ENCODE measurements around the gene MICALL2. TPM values are rescaled to one million over a fixed set of nuclear protein-coding genes. Genes with fewer than 3 reads are reported as not detected.

The MICALL2 gene
- total RNA-seq, 1 donor = 2.7 TPM

GRCh38 chr7:1483536-1484505 lies 24.6 kb upstream of the MICALL2 start:
- Histone ChIP-seq H3K4me1 (ENCODE audit: insufficient read depth, low read length) (no peaks in the 10 kb centered on the region), H3K9me3 (ENCODE audit: low read depth, low read length) (no peaks in the 10 kb centered on the region), H3K4me3 (ENCODE audit: low read length) (no peak overlapping the region), H3K27me3 (ENCODE audit: insufficient read depth, low read length) (no peaks in the 10 kb centered on the region)

- Histone ChIP-seq H3K4me3 (ENCODE audit: low read length) (no peak overlapping the region), H3K4me1 (ENCODE audit: insufficient read depth, low read length) (no peaks in the 10 kb centered on the region), H3K27me3 (ENCODE audit: insufficient read depth, low read length) (no peaks in the 10 kb centered on the region), H3K9me3 (ENCODE audit: low read depth, low read length) (no peaks in the 10 kb centered on the region)
Observed at GRCh38 chr7:1483079-1483478, 23.8 kb upstream of the MICALL2 start.

- no peak overlapping the region for H3K4me3 ChIP-seq (ENCODE audit: low read length)
- no peaks in the 10 kb centered on the region for H3K27me3 ChIP-seq (ENCODE audit: insufficient read depth, low read length)
- H3K9me3 ChIP-seq (ENCODE audit: low read depth, low read length) = no peaks in the 10 kb centered on the region
- H3K4me1 ChIP-seq (ENCODE audit: insufficient read depth, low read length) = no peaks in the 10 kb centered on the region
Observed at GRCh38 chr7:1481300-1481699, 22.0 kb upstream of the MICALL2 start.

GRCh38 chr7:1480670-1481069 lies 21.4 kb upstream of the MICALL2 start:
- Histone ChIP-seq H3K9me3 (ENCODE audit: low read depth, low read length) (no peaks in the 10 kb centered on the region), H3K4me1 (ENCODE audit: insufficient read depth, low read length) (no peaks in the 10 kb centered on the region), H3K27me3 (ENCODE audit: insufficient read depth, low read length) (no peaks in the 10 kb centered on the region), H3K4me3 (ENCODE audit: low read length) (no peak overlapping the region)

GRCh38 chr7:1479287-1479686 lies 20.0 kb upstream of the MICALL2 start:
- Histone ChIP-seq H3K9me3 (ENCODE audit: low read depth, low read length) (no peaks in the 10 kb centered on the region), H3K4me3 (ENCODE audit: low read length) (no peak overlapping the region), H3K4me1 (ENCODE audit: insufficient read depth, low read length) (peaks cover 3% of the 10 kb centered on the region), H3K27me3 (ENCODE audit: insufficient read depth, low read length) (no peaks in the 10 kb centered on the region)

- H3K4me1 ChIP-seq (ENCODE audit: insufficient read depth, low read length) = peaks cover 4% of the 10 kb centered on the region
- no peaks in the 10 kb centered on the region for H3K9me3 ChIP-seq (ENCODE audit: low read depth, low read length)
- no peak overlapping the region for H3K4me3 ChIP-seq (ENCODE audit: low read length)
- H3K27me3 ChIP-seq (ENCODE audit: insufficient read depth, low read length) = no peaks in the 10 kb centered on the region
Observed at GRCh38 chr7:1478480-1478879, 19.2 kb upstream of the MICALL2 start.

- no peak overlapping the region for H3K4me3 ChIP-seq (ENCODE audit: low read length)
Observed at GRCh38 chr7:1476859-1477258, 17.6 kb upstream of the MICALL2 start.

GRCh38 chr7:1475991-1476390 lies 16.7 kb upstream of the MICALL2 start:
- Histone ChIP-seq H3K4me1 (ENCODE audit: insufficient read depth, low read length) (peaks cover 4% of the 10 kb centered on the region), H3K27me3 (ENCODE audit: insufficient read depth, low read length) (no peaks in the 10 kb centered on the region), H3K4me3 (ENCODE audit: low read length) (no peak overlapping the region), H3K9me3 (ENCODE audit: low read depth, low read length) (no peaks in the 10 kb centered on the region)

More at GRCh38 chr7:1476859-1477258, 17.6 kb upstream of the MICALL2 start:
- Histone ChIP-seq H3K27me3 (ENCODE audit: insufficient read depth, low read length) (no peaks in the 10 kb centered on the region), H3K9me3 (ENCODE audit: low read depth, low read length) (no peaks in the 10 kb centered on the region), H3K4me1 (ENCODE audit: insufficient read depth, low read length) (peaks cover 4% of the 10 kb centered on the region)

- Histone ChIP-seq H3K4me3 (ENCODE audit: low read length) (no peak overlapping the region), H3K27me3 (ENCODE audit: insufficient read depth, low read length) (no peaks in the 10 kb centered on the region), H3K9me3 (ENCODE audit: low read depth, low read length) (no peaks in the 10 kb centered on the region), H3K4me1 (ENCODE audit: insufficient read depth, low read length) (peaks cover 4% of the 10 kb centered on the region)
Observed at GRCh38 chr7:1475393-1475792, 16.1 kb upstream of the MICALL2 start.

GRCh38 chr7:1474736-1475135 lies 15.5 kb upstream of the MICALL2 start:
- Histone ChIP-seq H3K4me1 (ENCODE audit: insufficient read depth, low read length) (peaks cover 4% of the 10 kb centered on the region), H3K4me3 (ENCODE audit: low read length) (no peak overlapping the region), H3K27me3 (ENCODE audit: insufficient read depth, low read length) (no peaks in the 10 kb centered on the region), H3K9me3 (ENCODE audit: low read depth, low read length) (no peaks in the 10 kb centered on the region)

GRCh38 chr7:1473864-1474512 lies 14.7 kb upstream of the MICALL2 start:
- H3K4me1 ChIP-seq (ENCODE audit: insufficient read depth, low read length) = peaks cover 4% of the 10 kb centered on the region
- no peak overlapping the region for H3K4me3 ChIP-seq (ENCODE audit: low read length)
- H3K9me3 ChIP-seq (ENCODE audit: low read depth, low read length) = no peaks in the 10 kb centered on the region
- H3K27me3 ChIP-seq (ENCODE audit: insufficient read depth, low read length) = no peaks in the 10 kb centered on the region

GRCh38 chr7:1470901-1471300 lies 11.6 kb upstream of the MICALL2 start:
- Histone ChIP-seq H3K27me3 (ENCODE audit: insufficient read depth, low read length) (no peaks in the 10 kb centered on the region), H3K9me3 (ENCODE audit: low read depth, low read length) (no peaks in the 10 kb centered on the region), H3K4me3 (ENCODE audit: low read length) (no peak overlapping the region), H3K4me1 (ENCODE audit: insufficient read depth, low read length) (peaks cover 4% of the 10 kb centered on the region)

- no peaks in the 10 kb centered on the region for H3K4me1 ChIP-seq (ENCODE audit: insufficient read depth, low read length)
- H3K9me3 ChIP-seq (ENCODE audit: low read depth, low read length) = no peaks in the 10 kb centered on the region
- H3K4me3 ChIP-seq (ENCODE audit: low read length) = no peak overlapping the region
- no peaks in the 10 kb centered on the region for H3K27me3 ChIP-seq (ENCODE audit: insufficient read depth, low read length)
Observed at GRCh38 chr7:1468643-1469298, 9.5 kb upstream of the MICALL2 start.

- no peaks in the 10 kb centered on the region for H3K9me3 ChIP-seq (ENCODE audit: low read depth, low read length)
- no peaks in the 10 kb centered on the region for H3K27me3 ChIP-seq (ENCODE audit: insufficient read depth, low read length)
- no peaks in the 10 kb centered on the region for H3K4me1 ChIP-seq (ENCODE audit: insufficient read depth, low read length)
- H3K4me3 ChIP-seq (ENCODE audit: low read length) = no peak overlapping the region
Observed at GRCh38 chr7:1468203-1468602, 8.9 kb upstream of the MICALL2 start.
